Pancreas (tissue), 10 donors: ENCODE data around the gene IL9. TPM values are rescaled to one million over a fixed set of nuclear protein-coding genes. Genes with fewer than 3 reads are reported as not detected.

Experiments
- ATAC-seq, 4 donors: fragments of 200-7000 bp; cut with Tn5 transposase; one replicate each; pipeline versions ENCODE4 v1.8.0 to v1.9.1; 2020; ENCODE audit warnings: mild to moderate bottlenecking in 4 of 4, moderate library complexity in 4 of 4
- DNase-seq, 6 donors: peaks; one replicate each; pipeline ENCODE4 v3.0.0-alpha.2; 2020
- FAIRE-seq: peaks from 2 replicates; lab custom pipeline; 2012; peaks lifted over from hg19 to GRCh38; lab: Jason Lieb, UNC
- H3K27ac ChIP-seq, 4 donors: fragments of 200-600 bp; sonication (generic); 1 replicate in 3 of 4; 2 replicates in 1 of 4; pipeline versions ENCODE4 v1.5.0 to v1.8.0; 2020
- H3K27me3 ChIP-seq, 4 donors: fragments of 200-600 bp; one replicate each; pipeline ENCODE4 v1.8.0; 2021
- H3K36me3 ChIP-seq, 3 donors: fragments of 200-600 bp; sonication (generic) in 1 of 3; one replicate each; pipeline versions ENCODE4 v1.5.0 to v1.8.0; 2020 to 2021
- H3K4me1 ChIP-seq, 3 donors: fragments of 200-600 bp; one replicate each; pipeline ENCODE4 v1.8.0; 2021
- H3K4me3 ChIP-seq, 4 donors: fragments of 200-600 bp; sonication (generic) in 2 of 4; one replicate each; pipeline versions ENCODE4 v1.5.0 to v1.8.0; 2020 to 2021
- H3K9me3 ChIP-seq, 4 donors: fragments of 200-600 bp; one replicate each; pipeline ENCODE4 v1.8.0; 2021
- CTCF ChIP-seq, 4 donors: fragments of 200-600 bp; sonication (generic) in 3 of 4; IDR thresholded peaks; one replicate each; pipeline versions ENCODE4 v1.5.0 to v1.8.0; 2021; ENCODE audit warnings: antibody characterized with exemption in 4 of 4
- WGBS, 2 donors: extraction: QIAGEN DNeasy Blood & Tissue Kit; methylation state at CpG; one replicate each; pipeline ENCODE4 v1.1.7; 2013; 5-methylcytosine and 5-hydroxymethylcytosine counted together
- intact Hi-C, 3 donors: fragments of 100-400 bp; cut with DNase I; formaldehyde crosslinking; loops; one replicate each; pipeline versions ENCODE4 v1.11.1 to v1.14.2; 2022
- polyA plus RNA-seq, 2 donors: library from polyadenylated mRNA; stranded (reverse); fragments of 200-250 nt; gene quantifications; one replicate each; pipeline ENCODE4 v1.2.3, GENCODE V29; 2013
- total RNA-seq, 6 donors: library from RNA; stranded (reverse); fragmentation: NEBNext Ultra II Directional in 4 of 6; extraction: Animal tissue kit (Norgen Biotek cat#: 25700) in 4 of 6; gene quantifications; one replicate each; pipeline versions ENCODE4 v1.2.1 to v1.2.4, GENCODE V29; 2021 to 2023
- donor health status: healthy with polysubstance abuse.
- donor health status: DM: no; HTN: no; CAD: no; lungs with moderate emphysema.
- donor health status: DM: no; HTN: no; CAD: no.
- donor health status: control.
- donor health status: control.
- donor health status: Bipolar disorder and iron deficiency.
- donor health status: DM: yes; HTN: yes; CAD: no.
- donor health status: DM: no; HTN: no; CAD: no.
- donor health status: DM: no; HTN: no; CAD: no.
- donor health status: DM: yes; HTN: yes; CAD: no.

Gene IL9
- total and polyA plus RNA-seq, 8 donors, result not detected

DNA sequence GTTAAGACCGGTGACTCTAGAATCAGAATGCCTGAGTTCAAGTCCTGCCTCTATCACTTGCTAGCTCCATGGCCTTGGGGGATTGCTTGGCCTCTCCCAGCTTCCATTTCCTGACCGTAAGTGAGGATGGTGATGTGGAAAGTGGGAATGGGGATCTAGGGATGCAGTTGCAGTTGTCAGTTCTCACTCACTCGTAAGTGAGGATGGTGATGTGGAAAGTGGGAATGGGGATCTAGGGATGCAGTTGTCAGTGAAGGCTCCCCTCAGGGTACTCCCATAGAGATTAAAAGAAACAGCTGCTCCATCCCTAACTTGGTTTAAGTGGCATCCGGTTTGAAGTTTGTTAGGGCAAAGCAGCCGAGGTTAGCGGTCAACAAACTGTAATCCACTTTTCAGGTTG lies 3.0 kb upstream of the IL9 start:
- Histone ChIP-seq H3K27me3 (peaks cover 0 to 8% (median 0%) of the 10 kb centered on the region in 4 donors), H3K9me3 (no peaks in the 10 kb centered on the region), H3K4me1 (no peaks in the 10 kb centered on the region), H3K27ac (no peak overlapping the region), H3K4me3 (no peak overlapping the region), H3K36me3 (no peaks in the 10 kb centered on the region)
- 73 to 84% methylated on average over 6 of the region's 6 CpGs for WGBS, 2 donors
- ATAC-seq, result no peak
- DNase-seq, result no peak
- no peak for FAIRE-seq
- intact Hi-C loops, result no loop called here
- no peak for TF ChIP-seq CTCF (IDR thresholded peaks at IDR 0.05)

DNA sequence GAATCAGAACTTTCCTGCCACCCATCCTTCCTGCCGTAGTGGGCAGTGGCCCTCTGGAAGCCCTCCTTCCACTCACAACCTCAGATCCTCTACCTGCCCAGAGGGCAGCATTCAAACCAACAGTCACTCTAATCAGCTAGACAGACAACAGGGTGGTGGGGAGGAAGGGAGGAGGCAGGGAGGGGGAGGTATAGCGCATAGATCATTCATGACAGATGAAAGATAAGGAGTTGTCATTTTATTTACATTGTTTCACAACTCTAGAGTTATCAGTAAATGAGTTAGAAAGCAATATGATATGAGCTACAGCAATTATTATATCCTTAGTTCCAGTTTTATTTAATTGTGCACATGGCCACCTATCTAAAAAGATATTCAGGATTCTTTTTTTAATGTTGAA lies 852 bp downstream of the IL9 start:
- H3K4me1 ChIP-seq, result no peaks in the 10 kb centered on the region
- TF ChIP-seq CTCF (IDR thresholded peaks at IDR 0.05), result no peak
- no peak for ATAC-seq
- no peaks in the 10 kb centered on the region for H3K36me3 ChIP-seq
- H3K27me3 ChIP-seq, result no peaks in the 10 kb centered on the region
- H3K27ac ChIP-seq, result no peak overlapping the region
- 49 to 50% methylated on average over 2 of the region's 2 CpGs for WGBS, 2 donors
- no peak for FAIRE-seq
- intact Hi-C loops, result no loop called here
- no peak for DNase-seq
- no peak overlapping the region for H3K4me3 ChIP-seq
- H3K9me3 ChIP-seq, result no peaks in the 10 kb centered on the region

GRCh38 chr5:135894276-135894675 lies 1.4 kb downstream of the IL9 start:
- ATAC-seq, result no peak

DNA sequence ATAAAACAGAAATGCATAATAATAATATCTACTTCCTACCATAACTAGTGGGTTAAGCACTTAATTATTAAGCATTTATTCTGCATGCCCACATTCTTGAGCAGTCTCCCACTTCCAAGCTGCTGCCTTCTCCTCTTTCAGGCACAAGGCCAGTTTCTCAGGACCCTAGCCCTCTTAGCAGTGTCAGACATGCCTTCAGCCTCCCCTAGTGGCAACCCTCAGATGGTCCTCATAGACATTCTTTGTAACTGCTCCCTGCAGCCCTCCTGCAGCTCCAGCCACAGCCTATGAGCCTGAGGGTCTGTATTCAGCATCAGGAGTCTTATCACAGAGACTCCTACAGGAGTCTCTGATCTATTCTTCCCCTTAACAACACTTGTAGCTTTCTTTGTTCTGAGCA lies 3.9 kb downstream of the IL9 start:
- Histone ChIP-seq H3K9me3 (no peaks in the 10 kb centered on the region), H3K27me3 (no peaks in the 10 kb centered on the region), H3K36me3 (no peaks in the 10 kb centered on the region), H3K4me3 (no peak overlapping the region), H3K4me1 (no peaks in the 10 kb centered on the region), H3K27ac (no peak overlapping the region)
- ATAC-seq (no peak), DNase-seq (no peak), FAIRE-seq (no peak)
- no peak for TF ChIP-seq CTCF (IDR thresholded peaks at IDR 0.05)
- intact Hi-C loops, result no loop called here

More at GRCh38 chr5:135894276-135894675, 1.4 kb downstream of the IL9 start:
- DNase-seq, result no peak
- no peak for TF ChIP-seq CTCF (IDR thresholded peaks at IDR 0.05)
- no peak for FAIRE-seq
- no peaks in the 10 kb centered on the region for H3K27me3 ChIP-seq
- no peaks in the 10 kb centered on the region for H3K9me3 ChIP-seq
- intact Hi-C loops, result no loop called here
- 68 to 71% methylated on average over 8 of the region's 8 CpGs for WGBS, 2 donors
- no peaks in the 10 kb centered on the region for H3K36me3 ChIP-seq
- no peak overlapping the region for H3K4me3 ChIP-seq
- H3K27ac ChIP-seq, result no peak overlapping the region
- no peaks in the 10 kb centered on the region for H3K4me1 ChIP-seq

DNA sequence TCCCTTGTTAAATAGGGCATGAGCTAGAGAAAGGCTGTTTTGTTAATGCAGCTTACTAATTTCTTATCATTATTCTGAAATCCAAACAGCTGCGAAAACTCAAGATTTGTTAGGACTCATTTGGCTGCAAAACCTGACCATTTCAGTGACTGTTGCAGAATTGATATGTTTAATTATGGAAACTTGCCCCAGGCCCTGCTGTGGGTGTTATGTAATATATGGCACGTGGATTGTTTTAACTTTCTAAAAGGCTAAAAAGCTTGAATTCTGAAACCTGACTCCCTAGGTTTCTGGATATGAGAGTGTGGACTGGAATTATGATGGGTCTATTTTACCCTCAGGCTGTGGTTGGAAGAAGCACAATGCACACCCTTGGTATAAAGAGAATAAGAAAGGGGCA lies 4.4 kb downstream of the IL9 start:
- H3K36me3 ChIP-seq, result no peaks in the 10 kb centered on the region
- TF ChIP-seq CTCF (IDR thresholded peaks at IDR 0.05), result no peak
- H3K27me3 ChIP-seq, result no peaks in the 10 kb centered on the region
- FAIRE-seq, result no peak
- no peak overlapping the region for H3K27ac ChIP-seq
- intact Hi-C loops, result no loop called here
- no peaks in the 10 kb centered on the region for H3K4me1 ChIP-seq
- H3K9me3 ChIP-seq, result no peaks in the 10 kb centered on the region
- no peak for DNase-seq
- no peak for ATAC-seq
- no peak overlapping the region for H3K4me3 ChIP-seq
- 17 to 19% methylated on average over 2 of the region's 2 CpGs for WGBS, 2 donors
